CD14-positive monocyte (primary cell): ENCODE results near the gene RALGAPA1. TPM values are rescaled to one million over a fixed set of nuclear protein-coding genes. Genes with fewer than 3 reads are reported as not detected.

ENCODE experiments used
- DNase-seq, 3 donors: peaks; one replicate each; pipeline ENCODE4 v3.0.0-alpha.2; 2011 to 2022
- H2AFZ ChIP-seq: 2 replicates; pipeline ENCODE4 v1.6.0; 2012; ENCODE audit warnings: mild to moderate bottlenecking, low read depth, low read length, inconsistent platforms; ENCODE audit not compliant: insufficient read depth, poor library complexity, severe bottlenecking
- H3K27ac ChIP-seq, 2 donors: 1 replicate in 1 of 2; 2 replicates in 1 of 2; pipeline ENCODE4 v1.5.1; 2012 to 2013; ENCODE audit warnings: low read length in 2 of 2, control low read depth in 1 of 2, inconsistent platforms in 1 of 2, low read depth in 1 of 2, mild to moderate bottlenecking in 1 of 2
- H3K27me3 ChIP-seq, 2 donors: one replicate each; pipeline versions ENCODE4 v1.6.0 to v1.6.1; 2011 to 2013; ENCODE audit warnings: low read length in 2 of 2; ENCODE audit not compliant: control insufficient read depth in 2 of 2, insufficient read depth in 2 of 2
- H3K36me3 ChIP-seq, 2 donors: replicated peaks in 1 of 2; 1 replicate in 1 of 2; 2 replicates in 1 of 2; pipeline versions ENCODE4 v1.5.1 to v1.6.1; 2012 to 2013; ENCODE audit warnings: low read length in 2 of 2, control low read depth in 1 of 2, inconsistent platforms in 1 of 2, mild to moderate bottlenecking in 1 of 2; ENCODE audit not compliant: insufficient read depth in 2 of 2, control insufficient read depth in 1 of 2
- H3K4me1 ChIP-seq, 2 donors: 1 replicate in 1 of 2; 2 replicates in 1 of 2; pipeline versions ENCODE4 v1.5.1 to v1.6.1; 2012 to 2013; ENCODE audit warnings: low read length in 2 of 2, control low read depth in 1 of 2, inconsistent platforms in 1 of 2, mild to moderate bottlenecking in 1 of 2, moderate library complexity in 1 of 2; ENCODE audit not compliant: insufficient read depth in 2 of 2, control insufficient read depth in 1 of 2
- H3K4me2 ChIP-seq: replicated peaks from 2 replicates; pipeline ENCODE3; 2012; ENCODE audit warnings: low read length, moderate library complexity, mild to moderate bottlenecking; ENCODE audit not compliant: poor library complexity, severe bottlenecking; ENCODE audit errors: extremely low read depth
- H3K4me3 ChIP-seq, 3 experiments: fragments of 200-600 bp in 1 of 3; sonication (generic) in 1 of 3; replicated peaks in 1 of 3; 1 replicate in 2 of 3; 2 replicates in 1 of 3; pipeline ENCODE4 v1.5.1; 2011 to 2013; ENCODE audit warnings: low read length in 3 of 3, mild to moderate bottlenecking in 3 of 3, control low read depth in 2 of 3, low read depth in 2 of 3, inconsistent platforms in 1 of 3, moderate library complexity in 1 of 3
- H3K79me2 ChIP-seq: 2 replicates; pipeline ENCODE4 v1.6.0; 2012; ENCODE audit warnings: mild to moderate bottlenecking, control low read depth, inconsistent platforms, low read length, moderate library complexity; ENCODE audit not compliant: insufficient read depth
- H3K9ac ChIP-seq: 2 replicates; pipeline ENCODE4 v1.6.0; 2017; ENCODE audit warnings: low read length, mild to moderate bottlenecking; ENCODE audit not compliant: insufficient read depth, poor library complexity, severe bottlenecking
- H3K9me3 ChIP-seq, 2 donors: replicated peaks in 1 of 2; 1 replicate in 1 of 2; 2 replicates in 1 of 2; pipeline versions ENCODE4 v1.5.1 to v1.6.1; 2012 to 2013; ENCODE audit warnings: low read length in 2 of 2, control low read depth in 1 of 2; ENCODE audit not compliant: control insufficient read depth in 1 of 2, insufficient read depth in 1 of 2
- H4K20me1 ChIP-seq: 2 replicates; pipeline ENCODE4 v1.6.0; 2012; ENCODE audit warnings: mild to moderate bottlenecking, low read length, control low read depth, moderate library complexity; ENCODE audit not compliant: insufficient read depth
- H3K27ac Mint-ChIP-seq, 7 donors: one replicate each; pipeline ENCODE4 v1.8.0; 2020; ENCODE audit warnings: mild to moderate bottlenecking in 7 of 7, mixed read lengths in 7 of 7, moderate library complexity in 6 of 7, inconsistent platforms in 2 of 7
- H3K27me3 Mint-ChIP-seq, 3 donors: one replicate each; pipeline ENCODE4 v1.8.0; 2021 to 2022; ENCODE audit warnings: low read depth in 3 of 3, mild to moderate bottlenecking in 3 of 3, mixed read lengths in 3 of 3, moderate library complexity in 3 of 3, inconsistent platforms in 1 of 3
- H3K36me3 Mint-ChIP-seq, 2 donors: one replicate each; pipeline ENCODE4 v1.8.0; 2020; ENCODE audit warnings: mixed read lengths in 2 of 2, inconsistent platforms in 1 of 2, mild to moderate bottlenecking in 1 of 2
- H3K4me1 Mint-ChIP-seq: one replicate; pipeline ENCODE4 v1.8.0; 2020; ENCODE audit warnings: mild to moderate bottlenecking, mixed read lengths
- H3K4me3 Mint-ChIP-seq, 2 donors: one replicate each; pipeline ENCODE4 v1.8.0; 2020; ENCODE audit warnings: mild to moderate bottlenecking in 2 of 2, mixed read lengths in 2 of 2, moderate library complexity in 1 of 2
- H3K9me3 Mint-ChIP-seq, 7 donors: one replicate each; pipeline ENCODE4 v1.8.0; 2020 to 2022; ENCODE audit warnings: mixed read lengths in 7 of 7, mild to moderate bottlenecking in 6 of 7, moderate library complexity in 6 of 7, inconsistent platforms in 2 of 7
- CTCF ChIP-seq: fragments of 200-600 bp; IDR thresholded peaks from one replicate; pipeline ENCODE4 v1.8.0; 2022; ENCODE audit warnings: antibody characterized with exemption, mild to moderate bottlenecking
- WGBS: methylation state at CpG from one replicate; pipeline ENCODE4 v1.1.5; 2013; ENCODE audit warnings: missing lambda C conversion rate; ENCODE audit not compliant: insufficient coverage; 5-methylcytosine and 5-hydroxymethylcytosine counted together
- intact Hi-C, 2 donors: fragments of 100-400 bp; cut with micrococcal nuclease; formaldehyde crosslinking; loops; one replicate each; pipeline versions ENCODE4 v1.15.0 to v1.15.1; 2023
- polyA plus RNA-seq, 3 donors: library from polyadenylated mRNA; depleted of rRNA in 1 of 3; unstranded in 2 of 3; stranded (reverse) in 1 of 3; fragments of 300-500 nt in 2 of 3; fragments of >200 nt in 1 of 3; fragmentation: Illumina TruSeq in 2 of 3; gene quantifications; 1 replicate in 2 of 3; 2 replicates in 1 of 3; pipeline ENCODE4 v1.2.3, GENCODE V29; 2012 to 2021

The RALGAPA1 gene
- polyA plus RNA-seq, 3 donors = 3.2 to 7.4 (median 4.1) TPM

DNA sequence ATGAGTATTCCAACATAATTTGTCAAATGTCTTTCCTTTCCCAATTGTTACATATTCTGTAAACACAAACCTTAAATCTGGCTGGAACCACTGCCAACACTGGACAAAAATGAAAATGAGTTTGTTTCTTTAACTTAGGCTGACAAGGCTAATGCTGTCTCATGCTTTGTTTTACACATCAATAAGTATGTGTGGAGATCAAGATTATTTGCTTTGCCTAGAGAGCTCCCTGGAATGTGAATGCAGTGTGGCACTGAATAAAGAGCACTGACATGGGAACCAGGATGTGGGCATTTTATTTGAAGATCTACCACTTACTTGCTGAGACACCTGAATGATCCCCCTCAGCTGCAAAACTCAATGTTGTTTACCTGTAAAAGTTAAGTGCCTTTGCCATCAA lies 61.7 kb downstream of the RALGAPA1 start:
- peaks cover 2 to 20% of the 10 kb centered on the region in 2 donors for H3K36me3 ChIP-seq
- H3K9me3 ChIP-seq = no peaks in the 10 kb centered on the region
- no peaks in the 10 kb centered on the region for H3K27me3 Mint-ChIP-seq
- no peaks in the 10 kb centered on the region for H3K79me2 ChIP-seq
- no peak overlapping the region for H3K27ac ChIP-seq
- H4K20me1 ChIP-seq = no peaks in the 10 kb centered on the region
- no peak for DNase-seq
- H3K27me3 ChIP-seq = no peaks in the 10 kb centered on the region
- H3K27ac Mint-ChIP-seq = no peak overlapping the region
- intact Hi-C loops = no loop called here
- H2AFZ ChIP-seq = no peak overlapping the region
- no peaks in the 10 kb centered on the region for H3K9me3 Mint-ChIP-seq
- no peaks in the 10 kb centered on the region for H3K4me1 Mint-ChIP-seq
- H3K36me3 Mint-ChIP-seq = peaks cover 27 to 30% of the 10 kb centered on the region in 2 donors
- no peak overlapping the region for H3K4me3 Mint-ChIP-seq
- no peaks in the 10 kb centered on the region for H3K4me1 ChIP-seq
- TF ChIP-seq CTCF = no peak
- H3K4me3 ChIP-seq = no peak overlapping the region
- H3K4me2 ChIP-seq = no peak overlapping the region
- H3K9ac ChIP-seq = no peak overlapping the region

- H4K20me1 ChIP-seq = no peaks in the 10 kb centered on the region
- H3K9me3 ChIP-seq = no peaks in the 10 kb centered on the region
- no peaks in the 10 kb centered on the region for H3K79me2 ChIP-seq
- no peak overlapping the region for H3K27ac Mint-ChIP-seq
- intact Hi-C loops = no loop called here
- H3K4me3 ChIP-seq = no peak overlapping the region
- peaks cover 24 to 29% of the 10 kb centered on the region in 2 donors for H3K36me3 Mint-ChIP-seq
- peaks cover 0 to 12% of the 10 kb centered on the region in 2 donors for H3K36me3 ChIP-seq
- no peak overlapping the region for H3K9ac ChIP-seq
- H3K9me3 Mint-ChIP-seq = no peaks in the 10 kb centered on the region
- H3K4me1 ChIP-seq = no peaks in the 10 kb centered on the region
- H3K27ac ChIP-seq = no peak overlapping the region
- no peaks in the 10 kb centered on the region for H3K27me3 Mint-ChIP-seq
- H3K27me3 ChIP-seq = no peaks in the 10 kb centered on the region
- H2AFZ ChIP-seq = no peak overlapping the region
- no peak overlapping the region for H3K4me3 Mint-ChIP-seq
- no peak for TF ChIP-seq CTCF
- DNase-seq = no peak
- no peaks in the 10 kb centered on the region for H3K4me1 Mint-ChIP-seq
- H3K4me2 ChIP-seq = no peak overlapping the region
- no CpG with 5 or more reads among the region's 1 CpG for WGBS
Observed at GRCh38 chr14:35742442-35742841, 66.7 kb downstream of the RALGAPA1 start.
